Heart left ventricle (tissue), 16 donors: ENCODE measurements around the gene SPATS2L. TPM values are rescaled to one million over a fixed set of nuclear protein-coding genes. Genes with fewer than 3 reads are reported as not detected.

Experiments used
- ATAC-seq, 4 donors: fragments of 200-7000 bp; cut with Tn5 transposase; one replicate each; pipeline ENCODE4 v1.9.1; 2020 to 2022; ENCODE audit warnings: moderate library complexity in 4 of 4, mild to moderate bottlenecking in 3 of 4, moderate number of reproducible peaks in 1 of 4
- DNase-seq, 5 donors: peaks; one replicate each; pipeline ENCODE4 v3.0.0-alpha.2; 2020
- H3K27ac ChIP-seq, 12 donors: fragments of 200-600 bp; sonication (generic) in 4 of 12; one replicate each; pipeline versions ENCODE4 v1.5.0 to v1.8.0; 2016 to 2022; ENCODE audit warnings: mild to moderate bottlenecking in 2 of 12
- H3K27me3 ChIP-seq, 9 donors: fragments of 200-600 bp; sonication (generic) in 2 of 9; one replicate each; pipeline versions ENCODE4 v1.5.1 to v1.8.0; 2016 to 2022; ENCODE audit warnings: mild to moderate bottlenecking in 3 of 9
- H3K36me3 ChIP-seq, 9 donors: fragments of 200-600 bp; sonication (generic) in 2 of 9; one replicate each; pipeline versions ENCODE4 v1.5.0 to v1.8.0; 2018 to 2022; ENCODE audit warnings: mild to moderate bottlenecking in 2 of 9
- H3K4me1 ChIP-seq, 12 donors: fragments of 200-600 bp; sonication (generic) in 4 of 12; one replicate each; pipeline versions ENCODE4 v1.5.0 to v1.8.0; 2016 to 2022; ENCODE audit warnings: mild to moderate bottlenecking in 3 of 12
- H3K4me3 ChIP-seq, 12 donors: fragments of 200-600 bp; sonication (generic) in 4 of 12; one replicate each; pipeline versions ENCODE4 v1.5.0 to v1.8.0; 2017 to 2022; ENCODE audit warnings: mild to moderate bottlenecking in 9 of 12, moderate library complexity in 4 of 12
- H3K9me3 ChIP-seq, 12 donors: fragments of 200-600 bp; sonication (generic) in 4 of 12; one replicate each; pipeline versions ENCODE4 v1.5.0 to v1.8.0; 2016 to 2022; ENCODE audit warnings: mild to moderate bottlenecking in 1 of 12
- CTCF ChIP-seq, 12 donors: fragments of 200-600 bp; sonication (generic) in 4 of 12; IDR thresholded peaks; one replicate each; pipeline versions ENCODE4 v1.5.0 to v1.8.0; 2018 to 2022; ENCODE audit warnings: antibody characterized with exemption in 12 of 12, mild to moderate bottlenecking in 5 of 12
- POLR2A ChIP-seq, 2 donors: fragments of 450-650 bp; IDR thresholded peaks; one replicate each; pipeline ENCODE4 v1.6.1; 2017; ENCODE audit warnings: antibody characterized with exemption in 2 of 2, mild to moderate bottlenecking in 2 of 2, moderate library complexity in 2 of 2
- WGBS, 4 donors: extraction: QIAGEN DNeasy Blood & Tissue Kit in 2 of 4; methylation state at CpG; one replicate each; pipeline versions ENCODE4 v1.1.5 to v1.1.7; 2013 to 2018; 5-methylcytosine and 5-hydroxymethylcytosine counted together
- intact Hi-C, 10 donors: fragments of 100-400 bp; cut with DNase I; formaldehyde crosslinking; loops; one replicate each; pipeline versions ENCODE4 v1.11.1 to v1.14.2; 2022
- polyA plus RNA-seq, 2 donors: library from polyadenylated mRNA; stranded (reverse); fragments of 200-250 nt; gene quantifications; one replicate each; pipeline ENCODE4 v1.2.3, GENCODE V29; 2013
- total RNA-seq, 9 donors: library from RNA; depleted of rRNA in 2 of 9; stranded (reverse); fragments of >200 nt in 2 of 9; fragmentation: NEBNext Ultra II Directional in 3 of 9; extraction: Animal tissue kit (Norgen Biotek cat#: 25700) in 3 of 9; gene quantifications; one replicate each; pipeline versions ENCODE4 v1.1.0 to v1.2.4, GENCODE V29; 2016 to 2023
- donor health status: ischemic (EF 13 %, LVEDD 7.1; RV severe dilation, severe dysfunction).
- donor health status: healthy with polysubstance abuse.
- donor health status: DM: no; HTN: yes; CAD: no.
- donor health status: DM: no; HTN: no; CAD: no.
- donor health status: ischemic (EF 25% LVEDD 6.9; RV normal size, moderate dysfunction).
- donor health status: ischemic (EF 25% LVEDD 5.7; RV mildly dilated, moderate dysfunction).
- donor health status: healthy.
- donor health status: DM: yes; HTN: yes; CAD: no.
- donor health status: ischemic (EF 35%, LVEDD 5.7; RV mildly dilated, moderate dysfunction).
- donor health status: nonischemic (EF 11% LVEDD 7.7; RV severe dilation, severe dysfunction).
- donor health status: DM: yes; HTN: yes; CAD: no.
- donor health status: PGD.
- donor health status: ischemic (EF 29% LVEDD 5.4; RV normal size, mild dysfunction).
- donor health status: nonischemic (EF 23%, LVEDD 6.1; RV moderate dilation, normal function).

The SPATS2L gene
- total and polyA plus RNA-seq, 11 donors: 34.9 to 177 (median 102) TPM

GRCh38 chr2:200377355-200378336, 71.2 kb downstream of the SPATS2L start:
- no peak for TF ChIP-seq POLR2A (IDR thresholded peaks at IDR 0.05)
- no peak for TF ChIP-seq CTCF (IDR thresholded peaks at IDR 0.05)
- Histone ChIP-seq H3K9me3 (no peaks in the 10 kb centered on the region), H3K36me3 (no peaks in the 10 kb centered on the region), H3K4me1 (peaks cover 0 to 87% (median 52%) of the 10 kb centered on the region in 12 donors), H3K27ac (peak overlapping the region in 9 of 12 donors; percentile 27 to 70 (median 56)), H3K4me3 (no peak overlapping the region), H3K27me3 (no peaks in the 10 kb centered on the region)
- DNase-seq (no peak), ATAC-seq (peak in 2 of 4 donors; percentile 13 to 43)
- 73 to 85% (median 79%) methylated on average over 5 of the region's 5 CpGs for WGBS, 4 donors
- intact Hi-C loops: loop anchor here in 2 of 10 donors (5.0 kb wide), 1 partner anchor 70 kb away; the partner anchor contains the start of gene SPATS2L (in 2 of the 2)

- DNase-seq (no peak), ATAC-seq (no peak)
- no peaks in the 10 kb centered on the region for H3K9me3 ChIP-seq
- H3K27ac ChIP-seq: peak overlapping the region in 9 of 12 donors; percentile 6 to 70 (median 49)
- TF ChIP-seq CTCF (IDR thresholded peaks at IDR 0.05): no peak
- no peak for TF ChIP-seq POLR2A (IDR thresholded peaks at IDR 0.05)
- H3K27me3 ChIP-seq: no peaks in the 10 kb centered on the region
- peak overlapping the region in 1 of 12 donors; percentile 17 for H3K4me3 ChIP-seq
- WGBS, 4 donors: 58 to 68% (median 62%) methylated on average over 7 of the region's 7 CpGs
- intact Hi-C loops: loop anchor here in 2 of 10 donors (5.0 kb wide), 1 partner anchor 71 kb away; the partner anchor contains the start of gene SPATS2L (in 2 of the 2)
- peaks cover 0 to 86% (median 49%) of the 10 kb centered on the region in 12 donors for H3K4me1 ChIP-seq
- H3K36me3 ChIP-seq: no peaks in the 10 kb centered on the region
Measured at GRCh38 chr2:200378652-200379290, 72.3 kb downstream of the SPATS2L start.

- 80 to 84% (median 83%) methylated on average over 5 of the region's 5 CpGs for WGBS, 4 donors
- H3K4me3 ChIP-seq: no peak overlapping the region
- H3K27ac ChIP-seq: peak overlapping the region in 3 of 12 donors; percentile 54 to 70 (median 56)
- no peaks in the 10 kb centered on the region for H3K27me3 ChIP-seq
- H3K36me3 ChIP-seq: no peaks in the 10 kb centered on the region
- H3K9me3 ChIP-seq: no peaks in the 10 kb centered on the region
- DNase-seq: no peak
- TF ChIP-seq POLR2A (IDR thresholded peaks at IDR 0.05) (no peak), CTCF (IDR thresholded peaks at IDR 0.05) (no peak)
- peaks cover 0 to 81% (median 50%) of the 10 kb centered on the region in 12 donors for H3K4me1 ChIP-seq
- no peak for ATAC-seq
- intact Hi-C loops: loop anchor here in 2 of 10 donors (5.0 kb wide), 1 partner anchor 72 kb away; the partner anchor contains the start of gene SPATS2L (in 2 of the 2)
Measured at GRCh38 chr2:200379481-200380090, 73.1 kb downstream of the SPATS2L start.
